T-helper 2 cell treated with Interferon-gamma antibody and Interleukin-4, amounts not matched to agents 5 μg/mL and 100 μg/mL, for 36 hours (primary cell): ENCODE measurements around the gene KCNJ10.
A peak's percentile ranks its signal among the peaks of the same experiment; 100 is the strongest.

Experiments
- DNase-seq: peaks from one replicate; pipeline ENCODE4 v3.0.0; 2021; ENCODE audit warnings: low spot score
- H3K27ac Mint-ChIP-seq: one replicate; pipeline ENCODE4 v1.8.0; 2021; ENCODE audit warnings: mild to moderate bottlenecking, mixed read lengths
- H3K27me3 Mint-ChIP-seq: one replicate; pipeline ENCODE4 v1.8.0; 2021; ENCODE audit warnings: low read depth, mixed read lengths
- H3K36me3 Mint-ChIP-seq: one replicate; pipeline ENCODE4 v1.8.0; 2021; ENCODE audit warnings: low read depth, mixed read lengths
- H3K4me1 Mint-ChIP-seq: one replicate; pipeline ENCODE4 v1.8.0; 2021; ENCODE audit warnings: low read depth, mixed read lengths
- H3K4me3 Mint-ChIP-seq: one replicate; pipeline ENCODE4 v1.8.0; 2022; ENCODE audit warnings: mild to moderate bottlenecking, moderate library complexity, mixed read lengths
- H3K9me3 Mint-ChIP-seq: one replicate; pipeline ENCODE4 v1.8.0; 2021; ENCODE audit warnings: mixed read lengths

Gene KCNJ10

GRCh38 chr1:160105155-160105554, 35.2 kb upstream of the KCNJ10 start:
- no peak overlapping the region for H3K4me3 Mint-ChIP-seq
- no peak overlapping the region for H3K27ac Mint-ChIP-seq
- H3K9me3 Mint-ChIP-seq, result no peaks in the 10 kb centered on the region
- H3K27me3 Mint-ChIP-seq, result peaks cover 4% of the 10 kb centered on the region
- peaks cover 9% of the 10 kb centered on the region for H3K4me1 Mint-ChIP-seq
- no peak for DNase-seq
- no peaks in the 10 kb centered on the region for H3K36me3 Mint-ChIP-seq

DNA sequence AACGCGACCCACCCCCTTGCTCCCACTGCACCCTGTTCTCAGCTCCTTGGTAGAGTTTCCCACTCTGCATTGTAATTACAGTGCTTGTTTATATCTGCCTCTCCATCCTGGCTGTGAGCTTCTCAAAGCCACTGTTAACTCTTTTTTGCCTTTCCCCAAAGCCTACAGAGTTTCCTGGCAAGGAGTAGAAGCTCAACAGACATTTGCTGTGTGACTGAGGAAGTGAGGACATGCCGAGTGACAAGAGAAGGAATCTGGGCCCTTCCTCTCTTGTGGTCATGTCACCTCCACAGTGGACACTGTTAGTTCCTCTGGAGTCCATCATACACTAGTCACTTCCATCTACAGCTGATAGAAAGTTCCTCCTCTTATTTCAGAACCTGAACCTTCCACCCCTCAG, 34.5 kb upstream of the KCNJ10 start:
- DNase-seq, result no peak
- Mint-ChIP-seq H3K4me3 (no peak overlapping the region), H3K4me1 (peaks cover 12% of the 10 kb centered on the region), H3K9me3 (no peaks in the 10 kb centered on the region), H3K27me3 (peaks cover 4% of the 10 kb centered on the region), H3K36me3 (no peaks in the 10 kb centered on the region), H3K27ac (no peak overlapping the region)

DNA sequence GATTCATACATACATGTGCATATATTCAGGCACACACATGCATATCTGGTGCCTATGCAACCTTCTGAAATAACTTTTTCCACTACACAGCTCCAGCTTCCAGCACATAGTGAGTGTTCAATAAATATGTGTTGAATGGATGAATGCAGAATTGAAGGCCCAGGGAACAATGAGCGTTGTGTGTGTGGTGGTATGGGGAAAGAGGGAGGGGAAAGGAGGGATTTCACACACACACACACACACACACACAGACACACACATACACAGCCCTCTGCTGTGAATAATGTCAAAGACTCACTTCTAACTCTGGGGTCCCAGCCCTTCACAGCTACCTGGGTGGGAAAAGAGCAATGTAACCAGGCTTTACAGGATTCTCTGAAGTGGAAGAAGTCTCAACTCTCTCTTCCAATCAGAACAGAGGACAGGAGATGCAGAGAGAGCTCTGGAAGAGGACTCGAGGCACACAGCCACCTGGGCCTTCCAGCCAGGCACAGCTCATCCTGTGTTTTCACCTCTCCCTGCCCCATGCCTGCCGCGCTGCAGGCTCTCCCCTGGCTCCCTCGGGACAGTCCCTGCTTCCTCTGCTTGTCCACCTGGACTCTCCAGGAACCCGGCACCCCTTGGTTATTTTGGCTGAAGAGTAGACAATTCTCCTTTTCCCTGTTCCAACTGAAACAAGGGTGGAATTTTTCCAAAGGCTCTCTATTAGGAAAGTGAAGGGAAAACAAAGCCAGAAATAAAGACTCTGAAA, 33.9 kb upstream of the KCNJ10 start:
- Mint-ChIP-seq H3K27me3 (peaks cover 4% of the 10 kb centered on the region), H3K36me3 (no peaks in the 10 kb centered on the region), H3K27ac (no peak overlapping the region), H3K9me3 (no peaks in the 10 kb centered on the region), H3K4me3 (no peak overlapping the region), H3K4me1 (peaks cover 13% of the 10 kb centered on the region)
- DNase-seq, result no peak

DNA sequence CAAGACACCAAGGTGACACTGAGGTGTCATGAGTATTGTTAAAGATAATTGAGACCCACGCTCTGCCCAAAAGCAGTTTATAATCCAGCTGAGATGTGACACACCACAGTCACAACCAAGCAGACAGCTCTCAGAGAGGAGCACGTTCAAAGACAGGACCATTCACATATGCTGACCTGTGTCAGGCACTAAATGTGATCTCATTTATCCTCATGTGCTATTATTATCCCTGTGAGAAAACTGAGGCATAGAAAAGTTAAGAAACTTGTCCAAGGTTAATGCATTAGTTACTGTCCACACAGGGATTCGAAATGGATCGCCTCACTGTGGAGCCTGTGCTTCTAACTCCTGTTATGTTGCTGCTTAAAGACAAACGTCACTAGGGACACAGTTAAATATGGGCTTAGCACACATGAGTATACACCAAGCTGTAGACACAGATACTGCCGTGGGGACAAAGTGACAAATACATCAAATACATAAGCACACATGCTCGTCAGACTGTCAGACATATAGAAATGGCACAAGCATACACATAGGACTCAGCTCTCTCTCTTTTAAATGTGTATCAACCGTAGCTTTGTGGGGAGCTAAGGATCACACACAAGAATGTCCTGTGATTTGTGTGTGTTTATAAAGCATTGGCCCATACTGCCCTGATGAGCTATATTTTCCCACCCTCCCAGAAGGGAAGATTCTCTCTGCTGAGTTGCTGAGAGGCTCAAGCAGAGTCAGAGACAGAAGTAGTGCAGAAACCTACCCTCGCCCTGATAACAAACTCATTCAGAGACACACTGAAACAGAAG, 32.0 kb upstream of the KCNJ10 start:
- Mint-ChIP-seq H3K27me3 (peaks cover 2% of the 10 kb centered on the region), H3K4me3 (no peak overlapping the region), H3K27ac (no peak overlapping the region)

GRCh38 chr1:160101037-160101716, 31.2 kb upstream of the KCNJ10 start:
- H3K4me1 Mint-ChIP-seq, result peaks cover 25% of the 10 kb centered on the region
- peak; percentile 47 for DNase-seq
- peak overlapping the region; percentile 35 for H3K4me3 Mint-ChIP-seq
- H3K36me3 Mint-ChIP-seq, result no peaks in the 10 kb centered on the region
- peak overlapping the region; percentile 75 for H3K27ac Mint-ChIP-seq
- peaks cover 2% of the 10 kb centered on the region for H3K27me3 Mint-ChIP-seq
- H3K9me3 Mint-ChIP-seq, result no peaks in the 10 kb centered on the region

More for the DNA sequence above, 32.0 kb upstream of the KCNJ10 start:
- Mint-ChIP-seq H3K9me3 (no peaks in the 10 kb centered on the region), H3K4me1 (peaks cover 21% of the 10 kb centered on the region), H3K36me3 (no peaks in the 10 kb centered on the region)
- no peak for DNase-seq

DNA sequence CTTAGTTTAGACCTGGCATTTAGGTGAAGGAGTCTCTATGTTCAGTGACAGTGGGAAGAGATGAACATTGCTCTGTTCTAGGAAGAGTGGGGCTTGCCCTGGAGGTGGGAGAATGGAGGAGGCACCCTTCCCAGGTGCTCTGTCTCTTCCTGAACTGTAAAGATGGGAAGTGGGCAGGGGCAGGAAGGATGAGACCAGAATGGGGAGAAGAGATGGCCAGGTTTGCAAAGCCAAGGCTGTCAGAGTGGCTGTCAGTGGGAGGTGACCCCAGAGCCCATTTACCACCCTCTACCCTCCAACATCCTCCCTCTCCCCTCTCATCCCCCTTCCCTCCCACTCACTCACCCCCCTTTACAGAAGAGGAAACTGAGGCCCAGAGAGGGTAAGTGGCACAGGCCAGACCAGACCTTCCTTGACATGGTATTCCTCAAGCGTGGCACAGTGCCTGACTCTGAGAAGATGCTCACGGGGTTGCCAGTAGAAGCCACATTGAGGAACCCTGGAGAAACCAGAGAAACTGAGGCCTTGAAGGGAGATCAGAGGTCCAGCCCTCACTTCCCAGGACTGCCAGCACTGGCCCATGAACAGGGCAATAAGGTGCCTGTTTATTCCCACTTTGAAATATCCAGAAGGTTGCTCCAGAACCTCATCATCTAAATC, 29.9 kb upstream of the KCNJ10 start:
- Mint-ChIP-seq H3K27me3 (no peaks in the 10 kb centered on the region), H3K4me3 (no peak overlapping the region), H3K36me3 (no peaks in the 10 kb centered on the region), H3K9me3 (no peaks in the 10 kb centered on the region), H3K27ac (peak overlapping the region; percentile 90), H3K4me1 (peaks cover 29% of the 10 kb centered on the region)
- DNase-seq, result no peak

GRCh38 chr1:160098852-160099561, 29.0 kb upstream of the KCNJ10 start:
- DNase-seq, result peak; percentile 92
- H3K9me3 Mint-ChIP-seq, result no peaks in the 10 kb centered on the region
- H3K4me3 Mint-ChIP-seq, result peak overlapping the region; percentile 82
- H3K27ac Mint-ChIP-seq, result peak overlapping the region; percentile 90
- H3K4me1 Mint-ChIP-seq, result peaks cover 29% of the 10 kb centered on the region
- H3K36me3 Mint-ChIP-seq, result peaks cover 2% of the 10 kb centered on the region
- no peaks in the 10 kb centered on the region for H3K27me3 Mint-ChIP-seq

DNA sequence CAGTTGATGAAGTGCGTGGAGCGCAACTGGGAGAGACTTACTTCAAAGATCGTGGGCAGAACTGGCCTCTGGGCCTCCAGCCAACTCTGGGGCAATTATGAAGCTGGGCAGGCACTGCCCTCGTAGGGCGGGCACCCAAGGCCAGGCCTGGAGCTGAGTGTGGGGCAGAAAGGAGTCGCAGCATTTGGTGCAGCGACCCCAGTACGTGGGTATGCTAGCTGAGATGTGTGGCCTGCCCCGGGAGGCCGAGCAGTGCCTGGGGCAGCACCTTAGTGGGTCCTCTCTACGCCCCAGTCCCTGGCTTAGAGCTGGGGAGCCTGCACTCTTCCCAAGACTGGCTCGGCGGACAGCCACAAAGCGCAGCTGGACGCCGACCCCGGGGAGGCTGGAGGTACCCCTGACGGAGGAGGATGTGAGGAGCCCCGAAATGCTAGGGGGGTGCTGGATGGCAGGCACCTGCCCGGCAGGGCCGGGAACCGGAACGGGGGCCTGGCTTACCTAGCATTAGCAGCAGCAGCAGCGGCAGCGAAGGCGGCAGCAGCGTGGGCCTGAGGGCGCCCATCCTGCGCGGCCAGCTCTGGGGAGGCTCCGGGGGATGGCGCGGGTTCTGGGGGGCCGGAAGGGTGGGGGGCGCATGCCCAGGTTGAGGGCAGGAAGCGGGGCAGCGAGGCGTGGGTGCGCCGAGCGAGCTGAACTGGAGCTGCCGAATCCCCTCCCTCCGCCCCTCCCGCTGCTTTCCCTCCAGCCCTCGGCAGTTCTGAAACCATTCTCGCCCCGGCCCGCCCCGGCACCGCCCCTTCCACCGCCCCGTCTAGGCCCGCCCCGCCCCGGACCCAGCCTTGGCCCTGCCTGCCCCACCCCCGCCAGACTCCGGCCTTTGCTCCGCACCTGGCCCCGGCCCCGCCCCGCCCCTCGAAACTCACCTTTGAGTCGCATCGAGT, 28.2 kb upstream of the KCNJ10 start, which contains the start of gene IGSF8:
Gene IGSF8, minus strand, starts transcription at position 709 of the 941 bp plus-strand sequence. Its CDS starts 147 bp downstream, at position 562.
- H3K36me3 Mint-ChIP-seq, result peaks cover 4% of the 10 kb centered on the region

DNA sequence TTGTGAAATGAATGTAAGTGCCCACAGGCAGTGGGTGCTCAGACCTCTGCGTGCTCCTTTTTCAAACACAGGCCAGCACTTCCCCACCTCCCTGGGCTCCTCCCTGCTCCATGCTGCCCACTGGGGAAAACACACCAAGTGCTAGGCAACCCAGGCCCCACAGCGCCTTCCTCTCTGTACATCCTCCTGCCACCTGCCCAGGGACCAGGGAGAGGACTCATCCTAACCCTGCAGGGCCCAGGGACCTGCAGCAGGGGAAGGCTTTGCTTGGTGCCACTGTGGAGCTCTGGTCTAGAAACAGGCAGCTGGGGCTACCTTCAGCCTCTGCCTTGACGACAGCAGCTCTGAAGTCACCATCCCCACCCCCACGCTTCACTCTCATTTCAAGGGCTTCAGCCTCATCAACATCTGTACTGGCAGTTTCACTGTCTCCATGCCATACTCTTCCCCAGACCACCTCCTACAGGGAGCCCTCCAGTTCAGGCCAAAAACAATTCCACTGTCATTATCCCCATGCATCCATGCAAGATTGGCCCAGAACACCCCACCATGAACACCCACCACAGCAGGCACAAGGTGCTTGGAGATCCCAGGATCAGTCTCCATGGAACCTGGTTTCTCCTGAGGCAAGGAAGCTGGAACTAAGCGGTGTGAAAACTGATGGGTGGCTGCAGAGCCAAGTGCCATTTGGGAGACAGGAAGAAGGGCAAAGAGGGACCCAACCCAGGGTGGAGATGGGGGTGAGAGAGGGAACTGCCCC, 27.4 kb upstream of the KCNJ10 start:
- Mint-ChIP-seq H3K4me3 (peak overlapping the region; percentile 90), H3K27me3 (no peaks in the 10 kb centered on the region), H3K27ac (peak overlapping the region; percentile 85), H3K9me3 (no peaks in the 10 kb centered on the region), H3K36me3 (peaks cover 5% of the 10 kb centered on the region), H3K4me1 (peaks cover 33% of the 10 kb centered on the region)
- DNase-seq, result peak; percentile 49

More for the DNA sequence above, 28.2 kb upstream of the KCNJ10 start, which contains the start of gene IGSF8:
- peak; percentile 85 for DNase-seq
- Mint-ChIP-seq H3K27me3 (no peaks in the 10 kb centered on the region), H3K4me3 (peak within 1 kb of the TSS; percentile 90), H3K9me3 (no peaks in the 10 kb centered on the region), H3K4me1 (peaks cover 31% of the 10 kb centered on the region), H3K27ac (peak within 1 kb of the TSS; percentile 90)

DNA sequence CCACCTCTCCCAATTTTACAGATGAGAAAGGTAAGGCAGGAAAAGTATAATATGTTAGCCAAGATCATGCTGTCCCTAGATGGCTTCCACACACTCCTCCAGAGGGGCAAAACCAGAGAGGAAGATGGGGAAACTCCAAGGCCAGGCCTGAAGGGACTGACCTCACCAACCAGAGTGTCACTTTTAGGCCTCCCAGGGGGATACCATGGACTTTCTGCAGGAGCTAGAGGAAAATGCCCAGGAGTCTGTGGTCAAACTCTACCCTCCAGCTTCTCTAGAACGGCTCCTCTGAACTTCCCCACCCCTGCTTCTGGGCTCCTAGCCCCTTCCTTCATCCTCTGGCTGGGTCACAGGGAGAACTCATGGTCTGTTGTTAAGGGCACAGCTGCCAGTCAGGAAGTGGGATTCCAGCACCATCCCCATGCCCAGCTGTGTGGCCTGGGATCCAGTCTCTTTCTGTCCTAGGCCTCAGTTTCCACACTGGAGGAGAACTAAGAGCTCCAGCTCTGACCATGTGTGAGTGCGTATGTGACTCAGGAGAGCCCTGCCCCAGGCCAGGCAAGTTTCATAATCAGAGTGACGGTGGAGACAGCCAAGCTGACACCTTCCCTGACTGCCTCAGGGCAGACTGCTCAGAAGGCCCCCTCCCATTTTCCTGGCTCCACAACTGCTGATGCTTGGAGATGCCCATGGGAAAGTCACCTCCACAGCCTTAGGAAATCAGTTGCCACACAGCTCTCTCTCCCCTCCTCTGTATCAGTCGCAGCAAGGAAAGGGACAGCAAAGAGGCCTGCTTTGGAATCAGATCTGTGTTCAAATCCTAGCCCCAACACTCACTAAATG, 26.5 kb upstream of the KCNJ10 start:
- no peak for DNase-seq
- Mint-ChIP-seq H3K27ac (peak overlapping the region; percentile 11), H3K4me3 (peak overlapping the region; percentile 90), H3K9me3 (no peaks in the 10 kb centered on the region), H3K36me3 (peaks cover 8% of the 10 kb centered on the region), H3K27me3 (no peaks in the 10 kb centered on the region), H3K4me1 (peaks cover 33% of the 10 kb centered on the region)
